ENCODE results near the gene GRM8.

GRCh38 chr7:126988022-126988421, 264.7 kb downstream of the GRM8 start:
- TF ChIP-seq CTCF (IDR thresholded peaks at IDR 0.05; ENCODE audit: low read depth, low read length, poor library complexity, severe bottlenecking) (no peak), EZH2phosphoT487 (IDR thresholded peaks at IDR 0.05; ENCODE audit: borderline replicate concordance, low read length) (no peak)
